GM12878 (cell line): ENCODE results near the gene NBEA.

ENCODE experiments used
- CTCF ChIP-seq, 3 experiments: IDR thresholded peaks in 2 of 3; conservative IDR thresholded peaks in 1 of 3; 2 replicates each; pipeline ENCODE4 v1.5.1; 2011; ENCODE audit warnings: low read depth in 3 of 3, low read length in 3 of 3, mild to moderate bottlenecking in 3 of 3, control low read depth in 2 of 3, moderate library complexity in 2 of 3, inconsistent platforms in 1 of 3, mixed read lengths in 1 of 3; ENCODE audit not compliant: control insufficient read depth in 2 of 3, insufficient read depth in 1 of 3; ENCODE audit errors: extremely low read depth in 1 of 3
- E2F8 ChIP-seq: fragments of 450-650 bp; IDR thresholded peaks from 2 replicates; pipeline ENCODE4 v1.6.1; 2018; ENCODE audit warnings: mild to moderate bottlenecking, low read depth, moderate library complexity; ENCODE audit not compliant: partially characterized antibody
- JUNB ChIP-seq: IDR thresholded peaks from 2 replicates; pipeline ENCODE4 v1.6.1; 2016; ENCODE audit warnings: antibody characterized with exemption, mild to moderate bottlenecking
- MAX ChIP-seq: IDR thresholded peaks from 2 replicates; pipeline ENCODE4 v1.6.1; 2012; ENCODE audit warnings: low read depth, low read length, improper control_type of control experiment
- SIN3A ChIP-seq: IDR thresholded peaks from 2 replicates; pipeline ENCODE4 v1.6.1; 2012; ENCODE audit warnings: low read depth, low read length, improper control_type of control experiment
- SPI1 ChIP-seq: IDR thresholded peaks from 2 replicates; pipeline ENCODE4 v1.6.1; 2011; ENCODE audit warnings: low read depth, mild to moderate bottlenecking, low read length, moderate library complexity, borderline replicate concordance; ENCODE audit not compliant: insufficient read depth
- SREBF2 ChIP-seq: IDR thresholded peaks from 2 replicates; pipeline ENCODE4 v1.6.1; 2012; ENCODE audit warnings: mild to moderate bottlenecking, low read length
- ZBTB11 ChIP-seq: fragments of 450-650 bp; formaldehyde crosslinking; IDR thresholded peaks from 2 replicates; pipeline ENCODE4 v1.5.0; 2022; ENCODE audit warnings: mild to moderate bottlenecking, missing genetic modification characterization

GRCh38 chr13:35389535-35389934, 447.5 kb downstream of the NBEA start:
- no peak for TF ChIP-seq MAX
- no peak for TF ChIP-seq CTCF (IDR thresholded peaks at IDR 0.05 in 2 of 3, conservative IDR thresholded peaks at IDR 0.05 in 1 of 3; ENCODE audit: control insufficient read depth in 2 of 3, extremely low read depth in 1 of 3, insufficient read depth in 1 of 3, low read depth in 3 of 3, low read length in 3 of 3)
- TF ChIP-seq SPI1: no peak
- no peak for TF ChIP-seq E2F8
- TF ChIP-seq SREBF2: no peak
- no peak for TF ChIP-seq SIN3A
- TF ChIP-seq JUNB: no peak
- TF ChIP-seq ZBTB11 (CRISPR knock-in tag): no peak
